ENCODE measurements around the gene FRMD5.
A peak's percentile ranks its signal among the peaks of the same experiment; 100 is the strongest.

Gene FRMD5

GRCh38 chr15:43958861-43959330 lies 236.2 kb downstream of the FRMD5 start:
- no peak for DNase-seq

GRCh38 chr15:43957724-43958123 lies 237.3 kb downstream of the FRMD5 start:
- no peak for DNase-seq

GRCh38 chr15:43955140-43955539 lies 239.9 kb downstream of the FRMD5 start:
- no peak for DNase-seq

- DNase-seq: no peak
These were observed 240.9 kb downstream of the FRMD5 start for GRCh38 chr15:43954181-43954621.

GRCh38 chr15:43953402-43953801 lies 241.7 kb downstream of the FRMD5 start:
- no peak for DNase-seq

GRCh38 chr15:43950531-43950930 lies 244.5 kb downstream of the FRMD5 start:
- DNase-seq: no peak

GRCh38 chr15:43948691-43949325 lies 246.3 kb downstream of the FRMD5 start:
- DNase-seq: no peak

DNA sequence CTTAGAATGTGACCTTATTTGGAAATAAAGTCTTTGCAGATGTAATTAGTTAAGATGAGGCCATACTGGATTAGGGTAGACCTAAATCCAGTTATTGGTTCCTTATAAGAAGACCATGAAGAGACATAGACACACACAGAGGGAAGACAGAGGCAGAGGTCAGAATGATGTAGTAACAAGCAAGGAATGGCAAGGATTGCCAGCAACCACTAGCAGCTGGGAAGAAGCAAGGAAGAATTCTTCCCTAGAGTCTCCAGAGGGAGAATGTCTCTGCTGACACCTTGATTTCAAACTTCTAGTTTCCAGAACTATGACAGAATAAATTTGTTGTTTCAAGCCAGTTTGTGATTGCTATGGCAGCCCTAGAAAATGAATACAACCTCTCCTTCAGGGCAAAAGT lies 251.6 kb downstream of the FRMD5 start:
- no peak for DNase-seq

GRCh38 chr15:43942194-43942593 lies 252.9 kb downstream of the FRMD5 start:
- no peak for DNase-seq

DNA sequence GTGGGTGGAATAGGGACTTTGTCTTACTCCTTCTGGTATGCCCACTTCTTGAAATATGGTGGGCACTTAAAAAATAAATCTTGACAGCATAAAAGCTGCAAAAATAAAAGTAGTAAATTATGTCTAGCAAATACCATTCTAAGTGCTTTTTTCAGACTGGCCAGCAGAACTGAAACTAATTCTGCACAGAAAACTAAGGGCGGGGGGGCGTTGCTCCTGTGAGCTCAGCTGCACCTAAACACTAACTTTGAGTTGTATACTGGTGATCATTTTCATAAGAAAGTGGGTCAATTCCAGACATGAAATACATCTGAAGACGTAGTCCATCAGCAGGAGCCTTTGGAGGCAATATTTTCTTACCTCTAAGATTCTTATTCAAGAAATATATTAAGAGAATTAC lies 253.5 kb downstream of the FRMD5 start:
- no peak for DNase-seq

DNA sequence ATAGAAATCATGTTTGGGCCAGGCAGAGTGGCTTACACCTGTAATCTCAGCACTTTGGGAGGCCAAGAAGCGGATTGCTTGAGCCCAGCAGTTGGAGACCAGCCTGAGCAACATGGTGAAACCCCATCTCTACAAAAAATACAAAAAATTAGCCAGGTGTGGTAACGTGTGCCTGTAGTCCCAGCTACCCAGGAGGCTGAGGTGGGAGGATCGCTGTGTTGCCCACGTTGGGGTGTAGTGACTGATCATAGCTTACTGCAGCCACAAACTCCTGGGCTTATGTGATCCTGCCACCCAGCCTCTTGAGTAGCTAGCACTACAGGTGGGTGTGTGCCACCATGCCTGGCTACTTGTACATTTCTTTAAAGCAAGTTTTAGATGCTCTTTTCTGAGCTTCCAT lies 254.0 kb downstream of the FRMD5 start:
- DNase-seq: no peak

GRCh38 chr15:43939070-43939469 lies 256.0 kb downstream of the FRMD5 start:
- DNase-seq: peak; percentile 43

DNA sequence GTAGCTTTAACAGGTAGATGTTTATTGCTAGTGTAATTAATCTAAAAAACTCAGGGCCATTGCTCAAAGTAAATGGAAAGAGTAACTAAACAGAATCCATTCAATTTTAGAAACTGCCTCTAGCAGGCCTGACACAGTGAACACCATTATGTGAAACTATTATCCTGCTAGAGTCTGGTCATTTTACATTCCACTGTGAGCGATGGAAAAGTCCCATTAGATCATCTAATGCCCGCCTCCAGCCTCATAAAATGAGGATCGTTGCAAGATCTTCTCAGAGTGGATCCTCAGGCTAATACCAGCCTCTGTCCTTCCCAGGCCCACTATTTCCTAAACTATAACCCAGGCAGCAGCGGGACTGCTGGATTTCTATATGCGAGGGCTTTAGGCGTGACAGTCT lies 260.6 kb downstream of the FRMD5 start:
- DNase-seq: no peak

- no peak for DNase-seq
These were observed 262.2 kb downstream of the FRMD5 start for GRCh38 chr15:43932907-43933306.

- no peak for DNase-seq
These were observed 263.2 kb downstream of the FRMD5 start for GRCh38 chr15:43931790-43932435.

DNA sequence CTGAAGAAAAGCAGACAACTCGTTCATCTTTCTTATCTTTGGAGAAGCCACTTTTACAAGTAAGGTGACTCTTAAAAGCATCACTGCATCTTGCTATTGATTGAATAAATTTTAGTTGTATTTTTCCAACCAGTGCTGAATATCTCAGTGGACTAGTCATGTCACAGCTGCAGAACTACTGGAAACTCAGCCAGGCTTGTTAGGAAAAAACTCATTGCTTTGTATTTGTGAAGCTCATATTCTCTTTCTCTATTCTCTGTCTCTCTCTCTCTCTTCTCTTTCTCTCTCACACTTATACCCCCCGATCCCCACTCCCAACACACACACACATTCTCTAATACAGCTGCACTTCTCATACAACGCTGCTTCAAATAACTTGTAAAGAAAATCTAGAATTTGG lies 264.0 kb downstream of the FRMD5 start:
- no peak for DNase-seq

GRCh38 chr15:43930556-43930955 lies 264.5 kb downstream of the FRMD5 start:
- no peak for DNase-seq

DNA sequence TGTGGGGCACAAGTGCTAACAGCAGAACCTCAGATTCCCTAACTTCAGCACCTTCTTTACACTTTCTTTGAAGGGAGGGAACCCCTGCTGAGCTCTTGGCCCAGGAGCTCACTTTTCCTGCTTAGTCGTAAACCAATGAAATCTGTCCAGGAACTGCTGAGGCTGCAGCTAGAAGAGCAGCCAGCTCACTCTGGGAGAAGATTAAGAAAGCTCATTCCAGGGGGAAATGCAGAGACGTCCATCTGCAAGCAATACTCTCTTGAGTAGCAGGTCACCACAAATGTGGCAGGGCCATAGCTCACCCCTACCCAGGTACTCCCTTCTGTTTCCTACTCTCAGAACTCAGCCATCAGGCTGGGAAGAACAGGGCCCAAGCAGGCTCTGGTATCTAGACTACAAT lies 265.0 kb downstream of the FRMD5 start:
- no peak for DNase-seq

DNA sequence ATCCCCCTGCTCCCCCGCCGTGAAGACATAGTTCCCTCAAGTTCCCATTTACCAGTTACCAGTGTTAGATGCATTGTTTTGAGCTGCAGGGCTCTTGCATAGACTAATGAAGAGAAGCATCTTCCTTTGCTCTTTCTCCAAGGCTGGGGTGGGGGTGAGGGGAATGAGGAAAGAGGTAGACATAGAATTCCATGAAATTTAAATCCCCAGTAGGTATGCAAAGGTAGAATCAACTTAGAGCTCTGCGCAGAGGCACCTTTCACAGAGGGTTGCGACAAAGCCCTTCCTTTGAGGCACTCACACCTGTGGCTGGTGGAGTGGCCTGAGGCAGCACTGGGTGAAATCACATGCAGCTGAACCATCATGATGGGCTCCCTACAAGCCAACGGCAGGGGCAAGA lies 266.9 kb downstream of the FRMD5 start:
- DNase-seq: no peak

- DNase-seq: no peak
These were observed 267.9 kb downstream of the FRMD5 start for GRCh38 chr15:43927203-43927602.

DNA sequence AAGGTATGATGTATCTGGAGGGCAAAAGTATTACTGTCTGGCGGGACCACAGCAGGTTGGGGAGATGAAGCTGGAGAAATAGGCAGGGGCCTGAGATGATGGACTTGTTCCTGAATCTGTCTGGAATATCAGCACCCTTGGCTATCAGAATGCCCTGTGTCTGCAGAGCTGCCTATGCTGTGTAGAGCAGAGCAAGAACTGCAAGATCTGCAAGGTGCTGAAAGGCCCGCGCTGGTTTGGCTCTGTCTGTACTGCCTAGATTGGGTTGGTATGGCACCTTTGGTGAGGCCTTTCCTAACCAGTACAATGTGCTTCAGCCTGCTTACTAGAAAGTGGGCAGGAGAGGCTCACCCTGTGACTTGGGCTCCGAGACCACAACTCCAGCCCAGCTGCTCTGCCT lies 271.5 kb downstream of the FRMD5 start:
- no peak for DNase-seq

DNA sequence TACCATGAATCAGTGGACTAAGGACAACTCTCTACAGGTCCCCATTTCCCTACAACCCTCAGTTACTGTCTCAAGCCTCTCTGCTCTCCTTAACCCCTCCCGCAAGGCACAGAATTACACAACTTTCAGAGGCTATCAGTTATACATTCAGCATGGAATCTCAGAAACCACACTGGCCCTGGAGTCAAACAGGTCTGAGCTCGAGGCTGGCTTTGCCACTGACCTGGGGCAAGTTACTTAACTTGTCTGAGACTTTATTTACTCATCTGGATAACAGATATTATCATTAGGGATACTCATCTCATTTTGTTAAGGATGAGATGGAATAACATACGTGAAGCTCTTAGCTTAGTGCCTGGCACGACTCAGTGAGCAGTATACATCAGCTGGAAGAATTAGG lies 273.1 kb downstream of the FRMD5 start:
- DNase-seq: no peak

- DNase-seq: no peak
These were observed 274.3 kb downstream of the FRMD5 start for GRCh38 chr15:43920815-43921214.

DNA sequence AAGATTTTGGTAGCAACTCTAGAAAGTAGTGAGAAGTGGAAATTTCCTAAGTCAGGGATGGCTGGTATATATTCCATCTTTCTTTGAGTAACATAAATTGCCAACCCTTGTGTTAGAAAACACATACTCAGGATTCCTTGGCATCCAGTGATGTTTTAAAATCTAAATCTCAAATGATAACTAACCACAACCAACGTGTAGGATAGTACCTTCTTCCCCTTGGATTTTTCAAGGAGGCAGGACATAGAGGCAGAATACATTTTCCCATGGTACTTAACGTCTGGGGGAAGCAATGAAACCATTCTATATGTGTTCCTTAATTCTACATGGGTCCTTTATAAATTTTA lies 274.8 kb downstream of the FRMD5 start:
- DNase-seq: no peak

Data from hematopoietic multipotent progenitor cell treated with erythropoietin and hydrocortisone succinate and interleukin-3 and kit ligand, for 6 days (in vitro differentiated cells).